Adipocyte (in vitro differentiated cells): Measurements from ENCODE around the gene EIPR1.

ENCODE experiments used
- DNase-seq: peaks from one replicate; pipeline ENCODE4 v3.0.0-alpha.2; 2015; ENCODE audit warnings: low read depth
- H3K27me3 ChIP-seq: replicated peaks from 2 replicates; pipeline ENCODE4 v1.7.0; 2013; ENCODE audit warnings: mild to moderate bottlenecking, low read length, moderate library complexity; ENCODE audit not compliant: control insufficient read depth, insufficient read depth
- H3K36me3 ChIP-seq: 2 replicates; pipeline ENCODE4 v1.7.0; 2013; ENCODE audit warnings: low read length, mild to moderate bottlenecking, moderate library complexity; ENCODE audit not compliant: control insufficient read depth, insufficient read depth, severe bottlenecking
- H3K4me1 ChIP-seq: 2 replicates; pipeline ENCODE4 v1.7.0; 2013; ENCODE audit warnings: mild to moderate bottlenecking, low read length, moderate library complexity; ENCODE audit not compliant: control insufficient read depth, insufficient read depth
- H3K4me3 ChIP-seq: 2 replicates; pipeline ENCODE4 v1.7.0; 2013; ENCODE audit warnings: mild to moderate bottlenecking, low read length, moderate library complexity
- H3K9ac ChIP-seq: 2 replicates; pipeline ENCODE4 v1.7.0; 2013; ENCODE audit warnings: mild to moderate bottlenecking, low read length, moderate library complexity
- H3K9me3 ChIP-seq: 2 replicates; pipeline ENCODE4 v1.7.0; 2013; ENCODE audit warnings: mild to moderate bottlenecking, low read length, moderate library complexity; ENCODE audit not compliant: control insufficient read depth

Gene EIPR1

GRCh38 chr2:3229221-3229620 lies 148.4 kb downstream of the EIPR1 start:
- no peak overlapping the region for H3K9ac ChIP-seq
- H3K27me3 ChIP-seq, result no peaks in the 10 kb centered on the region
- H3K9me3 ChIP-seq, result peaks cover 6% of the 10 kb centered on the region
- no peak for DNase-seq
- no peaks in the 10 kb centered on the region for H3K36me3 ChIP-seq
- H3K4me1 ChIP-seq, result no peaks in the 10 kb centered on the region
- H3K4me3 ChIP-seq, result no peak overlapping the region

GRCh38 chr2:3224681-3225080 lies 152.9 kb downstream of the EIPR1 start:
- Histone ChIP-seq H3K4me1 (no peaks in the 10 kb centered on the region), H3K4me3 (no peak overlapping the region), H3K9me3 (peaks cover 4% of the 10 kb centered on the region), H3K36me3 (no peaks in the 10 kb centered on the region), H3K27me3 (no peaks in the 10 kb centered on the region), H3K9ac (no peak overlapping the region)
- no peak for DNase-seq

- Histone ChIP-seq H3K9ac (no peak overlapping the region), H3K36me3 (no peaks in the 10 kb centered on the region), H3K4me3 (no peak overlapping the region), H3K9me3 (no peaks in the 10 kb centered on the region), H3K4me1 (no peaks in the 10 kb centered on the region), H3K27me3 (no peaks in the 10 kb centered on the region)
- no peak for DNase-seq
Observed at GRCh38 chr2:3223080-3223923, 154.3 kb downstream of the EIPR1 start.

DNA sequence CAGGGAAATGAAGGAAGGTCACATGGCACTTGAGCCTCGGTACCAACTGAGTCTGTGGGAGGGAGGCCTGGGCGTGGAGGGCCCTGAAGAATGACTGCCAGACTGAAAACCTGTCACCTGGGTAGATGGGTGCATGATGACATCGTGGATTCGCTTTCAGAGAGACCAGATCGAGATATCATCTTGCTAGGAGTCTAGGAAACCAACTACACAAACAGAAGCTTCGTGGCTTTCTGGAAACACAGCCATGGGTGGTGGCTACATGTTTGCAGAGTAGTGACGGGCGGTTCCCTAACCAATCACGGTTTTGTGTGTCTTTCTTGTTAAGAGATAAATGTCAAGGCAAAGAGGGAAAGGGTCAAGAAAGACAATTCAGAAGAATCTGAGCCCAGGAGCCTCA lies 155.0 kb downstream of the EIPR1 start:
- Histone ChIP-seq H3K4me3 (no peak overlapping the region), H3K4me1 (no peaks in the 10 kb centered on the region), H3K27me3 (no peaks in the 10 kb centered on the region), H3K9me3 (no peaks in the 10 kb centered on the region), H3K9ac (no peak overlapping the region), H3K36me3 (no peaks in the 10 kb centered on the region)
- no peak for DNase-seq

- H3K36me3 ChIP-seq, result no peaks in the 10 kb centered on the region
- no peaks in the 10 kb centered on the region for H3K27me3 ChIP-seq
- H3K9me3 ChIP-seq, result no peaks in the 10 kb centered on the region
- no peak for DNase-seq
- H3K4me3 ChIP-seq, result no peak overlapping the region
- H3K9ac ChIP-seq, result no peak overlapping the region
- no peaks in the 10 kb centered on the region for H3K4me1 ChIP-seq
Observed at GRCh38 chr2:3219536-3219935, 158.1 kb downstream of the EIPR1 start.

DNA sequence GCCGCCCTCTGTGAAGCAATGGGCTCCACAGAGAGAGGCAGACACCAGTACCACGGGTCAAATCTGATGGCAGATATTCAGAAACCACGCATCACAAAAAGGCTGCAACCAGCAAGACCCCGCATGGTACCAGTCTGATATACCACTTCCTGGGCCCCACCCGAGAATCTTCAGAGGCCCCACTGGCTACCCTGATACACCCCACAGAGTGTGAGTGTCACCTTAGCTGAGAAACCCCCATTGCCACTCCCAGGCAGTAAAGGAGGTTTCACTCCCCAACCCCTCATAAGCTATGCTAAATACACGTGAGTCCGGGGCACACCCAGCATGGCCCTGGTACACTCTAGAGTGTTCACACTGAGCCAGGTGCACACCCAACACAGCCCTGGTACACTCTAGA lies 160.0 kb downstream of the EIPR1 start:
- H3K27me3 ChIP-seq, result no peaks in the 10 kb centered on the region
- no peak overlapping the region for H3K4me3 ChIP-seq
- H3K9me3 ChIP-seq, result no peaks in the 10 kb centered on the region
- no peaks in the 10 kb centered on the region for H3K4me1 ChIP-seq
- H3K9ac ChIP-seq, result no peak overlapping the region
- peaks cover 4% of the 10 kb centered on the region for H3K36me3 ChIP-seq
- DNase-seq, result no peak

DNA sequence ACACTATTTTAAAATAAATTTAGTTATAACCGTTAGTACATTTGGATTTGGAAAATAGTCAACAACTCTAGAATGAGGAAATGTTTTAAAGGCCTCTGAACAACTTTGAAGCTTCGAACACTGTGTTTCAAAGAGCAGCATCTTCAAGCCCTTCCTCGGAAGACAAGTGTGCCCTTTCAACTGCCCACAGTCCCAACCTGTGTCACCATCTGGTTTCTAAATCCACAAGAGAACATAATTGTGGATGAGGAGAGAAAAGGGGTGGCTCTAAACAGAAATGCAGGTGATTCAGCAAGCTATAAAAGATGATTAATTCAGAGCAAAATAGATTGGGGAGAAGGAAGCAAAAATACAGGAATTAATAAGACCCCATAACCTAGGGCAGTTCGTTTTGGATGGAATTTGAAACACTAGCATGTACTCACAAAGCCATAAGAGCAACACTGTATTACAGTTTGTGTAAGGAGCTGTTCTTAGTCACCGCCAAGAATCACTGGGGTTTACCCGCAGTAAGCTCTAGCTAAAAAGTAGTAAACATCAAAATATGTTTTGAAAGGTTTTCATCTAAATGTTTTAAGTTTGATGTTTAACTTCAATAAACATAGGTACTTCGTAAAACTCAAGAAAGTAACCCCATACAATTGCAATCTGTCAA lies 160.7 kb downstream of the EIPR1 start:
- Histone ChIP-seq H3K9ac (no peak overlapping the region), H3K4me3 (no peak overlapping the region), H3K9me3 (no peaks in the 10 kb centered on the region), H3K27me3 (no peaks in the 10 kb centered on the region), H3K4me1 (no peaks in the 10 kb centered on the region), H3K36me3 (peaks cover 4% of the 10 kb centered on the region)
- DNase-seq, result no peak

- H3K27me3 ChIP-seq, result no peaks in the 10 kb centered on the region
- H3K4me3 ChIP-seq, result no peak overlapping the region
- no peak overlapping the region for H3K9ac ChIP-seq
- no peak for DNase-seq
- H3K36me3 ChIP-seq, result peaks cover 9% of the 10 kb centered on the region
- H3K9me3 ChIP-seq, result no peaks in the 10 kb centered on the region
- no peaks in the 10 kb centered on the region for H3K4me1 ChIP-seq
Observed at GRCh38 chr2:3214806-3215404, 162.7 kb downstream of the EIPR1 start.

GRCh38 chr2:3214065-3214464 lies 163.6 kb downstream of the EIPR1 start:
- H3K36me3 ChIP-seq, result peaks cover 9% of the 10 kb centered on the region
- H3K4me3 ChIP-seq, result no peak overlapping the region
- no peaks in the 10 kb centered on the region for H3K27me3 ChIP-seq
- H3K9ac ChIP-seq, result no peak overlapping the region
- H3K9me3 ChIP-seq, result no peaks in the 10 kb centered on the region
- no peaks in the 10 kb centered on the region for H3K4me1 ChIP-seq
- DNase-seq, result no peak

DNA sequence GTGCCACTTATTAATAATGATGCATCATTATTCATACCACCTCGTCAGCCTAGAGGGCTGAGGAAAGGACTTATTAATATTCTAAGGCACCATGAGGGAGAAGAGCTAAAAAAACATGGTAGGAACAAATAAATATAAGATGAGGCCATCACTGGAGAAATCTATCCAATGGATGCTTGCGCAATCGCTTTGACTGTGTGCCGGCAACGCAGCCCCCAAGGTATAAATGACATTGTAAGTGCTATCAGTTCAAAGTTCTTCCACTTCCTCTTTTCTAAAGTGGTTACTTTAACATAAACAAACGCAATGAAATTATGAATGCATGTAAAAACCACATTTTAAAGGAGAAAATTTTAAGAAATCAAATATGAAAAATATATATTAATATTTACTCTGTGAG lies 164.6 kb downstream of the EIPR1 start:
- no peak overlapping the region for H3K9ac ChIP-seq
- DNase-seq, result no peak

DNA sequence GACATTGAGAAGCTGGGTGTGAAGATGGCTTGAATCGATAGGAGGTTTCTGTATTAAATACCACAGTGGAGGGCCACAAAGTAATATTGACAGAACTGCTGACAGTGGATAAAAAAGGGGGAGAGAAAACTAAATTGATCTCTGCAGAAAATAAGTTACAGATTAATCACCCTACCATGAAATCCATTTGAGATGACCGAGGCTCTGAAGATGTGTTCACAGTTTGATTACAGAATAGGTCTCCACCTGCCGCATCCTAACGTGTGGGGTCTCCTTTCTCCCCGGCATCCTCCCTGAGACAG lies 165.6 kb downstream of the EIPR1 start:
- H3K27me3 ChIP-seq, result no peaks in the 10 kb centered on the region

More for the DNA sequence above, 164.6 kb downstream of the EIPR1 start:
- Histone ChIP-seq H3K4me3 (no peak overlapping the region), H3K9me3 (no peaks in the 10 kb centered on the region), H3K36me3 (peaks cover 12% of the 10 kb centered on the region), H3K4me1 (no peaks in the 10 kb centered on the region), H3K27me3 (no peaks in the 10 kb centered on the region)

More for the DNA sequence above, 165.6 kb downstream of the EIPR1 start:
- Histone ChIP-seq H3K9ac (no peak overlapping the region), H3K36me3 (peaks cover 12% of the 10 kb centered on the region), H3K9me3 (no peaks in the 10 kb centered on the region), H3K4me1 (no peaks in the 10 kb centered on the region), H3K4me3 (no peak overlapping the region)
- DNase-seq, result no peak
